ENCODE data around the gene HSD11B1L.
"Not testable (repeated sequence)": the region's sequence is repeated elsewhere in the genome, so short reads cannot be mapped to it uniquely, and the experiment has no call there.

Gene HSD11B1L

GRCh38 chr19:5686647-5687359, 6.0 kb downstream of the HSD11B1L start:
- Mint-ChIP-seq H3K27me3 (no peaks in the 10 kb centered on the region), H3K4me3 (peak overlapping the region; percentile 85 to 87), H3K27ac (peak overlapping the region; percentile 92), H3K9me3 (peaks cover 2 to 4% of the 10 kb centered on the region in 2 donors), H3K36me3 (peaks cover 17 to 18% of the 10 kb centered on the region in 2 donors), H3K4me1 (peaks cover 28 to 34% of the 10 kb centered on the region in 2 donors)
- peak; percentile 75 to 78 for ATAC-seq (replicated peaks)
- DNase-seq: peak; percentile 97

- H3K4me1 Mint-ChIP-seq: peaks cover 28 to 34% of the 10 kb centered on the region in 2 donors
- peaks cover 23 to 26% of the 10 kb centered on the region in 2 donors for H3K36me3 Mint-ChIP-seq
- H3K9me3 Mint-ChIP-seq: peaks cover 2 to 4% of the 10 kb centered on the region in 2 donors
- peak overlapping the region; percentile 92 for H3K27ac Mint-ChIP-seq
- DNase-seq (no peak), ATAC-seq (replicated peaks) (no peak)
- H3K27me3 Mint-ChIP-seq: no peaks in the 10 kb centered on the region
- peak overlapping the region; percentile 67 to 87 for H3K4me3 Mint-ChIP-seq
Measured at GRCh38 chr19:5687360-5688198, 6.8 kb downstream of the HSD11B1L start.

GRCh38 chr19:5688262-5688881, 7.5 kb downstream of the HSD11B1L start:
- not testable (repeated sequence) for DNase-seq; H3K27me3 Mint-ChIP-seq; ATAC-seq (replicated peaks); H3K9me3 Mint-ChIP-seq
- Mint-ChIP-seq H3K4me1 (peaks cover 36 to 42% of the 10 kb centered on the region in 2 donors), H3K36me3 (peaks cover 31 to 34% of the 10 kb centered on the region in 2 donors), H3K27ac (peak overlapping the region; percentile 47), H3K4me3 (peak overlapping the region; percentile 67 to 69)

DNA sequence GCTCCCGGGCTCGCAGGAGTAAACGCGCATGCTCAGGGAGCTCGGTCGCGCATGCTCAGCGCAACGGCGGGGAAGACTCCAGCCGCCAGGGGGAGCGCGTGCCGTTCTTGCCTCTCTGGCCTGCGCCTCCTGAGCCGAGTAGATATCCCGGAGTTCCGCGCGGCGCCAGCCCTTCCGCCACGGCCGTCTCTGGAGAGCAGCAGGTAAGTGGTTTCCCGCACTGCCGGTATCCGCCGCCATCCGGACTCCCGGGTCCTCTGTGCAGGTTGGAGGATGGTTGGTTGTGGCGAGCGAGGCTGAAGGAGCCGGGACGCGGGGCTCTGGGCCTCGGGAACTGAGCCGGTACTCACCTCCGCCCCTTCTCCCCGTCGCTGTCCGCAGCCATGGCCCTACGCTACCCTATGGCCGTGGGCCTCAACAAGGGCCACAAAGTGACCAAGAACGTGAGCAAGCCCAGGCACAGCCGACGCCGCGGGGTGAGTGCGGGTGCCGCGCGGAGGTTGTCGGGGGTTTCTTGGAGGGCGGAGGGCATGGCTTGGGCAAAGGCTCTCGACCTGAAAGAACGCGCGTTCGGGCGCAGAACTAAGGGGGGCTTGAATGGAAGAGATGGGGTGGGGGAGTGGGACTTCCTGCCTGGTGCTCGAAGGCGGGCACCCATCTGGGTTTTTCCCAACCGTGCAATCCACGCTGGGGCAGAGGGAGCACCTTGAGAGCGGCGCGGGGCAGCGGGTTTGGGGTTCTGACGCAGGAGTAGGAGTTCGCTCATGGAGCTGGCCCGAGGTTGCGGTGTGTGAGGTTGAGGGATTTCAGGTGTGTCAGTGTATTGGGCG, 9.5 kb downstream of the HSD11B1L start, which contains the start of gene RPL36:
Gene RPL36 (plus strand): TSS at position 171 of the 830 bp plus-strand sequence. CDS start 213 bp downstream, at position 384.
- Mint-ChIP-seq H3K36me3 (peaks cover 37 to 54% of the 10 kb centered on the region in 2 donors), H3K4me3 (peak within 1 kb of the TSS; percentile 92 to 97), H3K4me1 (peaks cover 39 to 62% of the 10 kb centered on the region in 2 donors), H3K9me3 (peaks cover 2 to 4% of the 10 kb centered on the region in 2 donors), H3K27ac (peak within 1 kb of the TSS; percentile 99), H3K27me3 (no peaks in the 10 kb centered on the region)
- DNase-seq (peak; percentile 99), ATAC-seq (replicated peaks) (peak; percentile 50 to 54)

DNA sequence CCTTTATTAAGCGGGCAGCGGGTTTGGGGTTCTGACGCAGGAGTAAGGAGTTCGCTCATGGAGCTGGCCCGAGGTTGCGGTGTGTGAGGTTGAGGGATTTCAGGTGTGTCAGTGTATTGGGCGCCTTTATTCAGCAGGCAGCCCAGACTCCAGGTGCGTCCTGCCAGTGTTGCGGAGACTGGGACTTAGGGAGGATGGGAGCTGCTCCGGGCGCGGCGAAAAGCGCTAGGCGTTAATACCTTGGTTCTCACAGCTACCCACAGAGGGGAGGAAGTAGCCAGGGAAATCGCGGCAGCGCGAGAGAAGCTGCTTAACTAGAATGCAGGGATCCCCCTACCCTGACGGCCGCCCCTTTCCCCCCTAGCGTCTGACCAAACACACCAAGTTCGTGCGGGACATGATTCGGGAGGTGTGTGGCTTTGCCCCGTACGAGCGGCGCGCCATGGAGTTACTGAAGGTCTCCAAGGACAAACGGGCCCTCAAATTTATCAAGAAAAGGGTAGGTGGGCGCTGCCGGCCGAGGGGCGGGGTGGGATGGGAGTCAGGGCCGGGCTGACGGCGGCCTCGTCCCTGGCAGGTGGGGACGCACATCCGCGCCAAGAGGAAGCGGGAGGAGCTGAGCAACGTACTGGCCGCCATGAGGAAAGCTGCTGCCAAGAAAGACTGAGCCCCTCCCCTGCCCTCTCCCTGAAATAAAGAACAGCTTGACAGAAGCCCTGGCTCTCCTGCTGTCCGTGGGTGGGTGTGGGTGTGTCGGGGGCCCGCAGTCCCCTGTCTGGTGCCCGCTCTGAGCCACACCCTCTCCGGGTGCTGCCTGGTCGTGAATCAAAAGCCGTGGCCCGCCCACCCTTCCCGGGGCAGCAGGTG, 10.4 kb downstream of the HSD11B1L start:
- H3K4me1 Mint-ChIP-seq: peaks cover 42 to 64% of the 10 kb centered on the region in 2 donors
- peaks cover 40 to 60% of the 10 kb centered on the region in 2 donors for H3K36me3 Mint-ChIP-seq
- ATAC-seq (replicated peaks) (no peak), DNase-seq (no peak)
- H3K27me3 Mint-ChIP-seq: no peaks in the 10 kb centered on the region
- H3K9me3 Mint-ChIP-seq: peaks cover 2 to 4% of the 10 kb centered on the region in 2 donors
- H3K27ac Mint-ChIP-seq: peak overlapping the region; percentile 99
- peak overlapping the region; percentile 92 to 97 for H3K4me3 Mint-ChIP-seq

- ATAC-seq (replicated peaks) (no peak), DNase-seq (no peak)
- H3K36me3 Mint-ChIP-seq: peaks cover 44 to 62% of the 10 kb centered on the region in 2 donors
- H3K4me3 Mint-ChIP-seq: peak overlapping the region; percentile 92 to 97
- peaks cover 2 to 4% of the 10 kb centered on the region in 2 donors for H3K9me3 Mint-ChIP-seq
- peaks cover 39 to 68% of the 10 kb centered on the region in 2 donors for H3K4me1 Mint-ChIP-seq
- peak overlapping the region; percentile 99 for H3K27ac Mint-ChIP-seq
- no peaks in the 10 kb centered on the region for H3K27me3 Mint-ChIP-seq
Measured at GRCh38 chr19:5691822-5692722, 11.2 kb downstream of the HSD11B1L start.

DNA sequence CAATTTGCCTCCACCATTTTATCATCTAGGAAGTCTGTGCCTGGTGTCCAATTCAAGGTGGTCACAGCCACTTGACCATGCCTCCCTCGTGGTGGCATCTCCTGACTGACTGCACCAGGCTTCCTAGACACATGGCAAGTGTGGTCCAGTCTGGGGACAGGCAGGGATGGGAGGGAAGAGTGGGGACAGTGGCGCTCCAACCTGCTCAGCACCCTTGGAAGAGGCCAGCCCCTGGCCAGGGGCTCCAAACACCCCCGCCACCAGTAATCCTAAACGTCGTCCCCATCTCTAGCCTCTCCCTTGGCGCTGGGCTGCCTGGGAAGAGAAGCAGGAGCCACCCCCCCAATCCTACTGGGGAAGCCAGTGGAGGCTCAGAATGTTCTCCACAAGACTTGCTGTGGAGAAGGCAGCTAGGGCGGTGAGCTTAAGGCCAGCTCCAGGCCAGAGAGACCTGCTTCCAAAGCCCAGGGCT, 11.9 kb downstream of the HSD11B1L start:
- Mint-ChIP-seq H3K27me3 (no peaks in the 10 kb centered on the region), H3K36me3 (peaks cover 49 to 65% of the 10 kb centered on the region in 2 donors), H3K4me3 (peak overlapping the region; percentile 92 to 97), H3K9me3 (peaks cover 2 to 4% of the 10 kb centered on the region in 2 donors), H3K27ac (peak overlapping the region; percentile 99), H3K4me1 (peaks cover 39 to 74% of the 10 kb centered on the region in 2 donors)
- DNase-seq: no peak
- no peak for ATAC-seq (replicated peaks)

DNA sequence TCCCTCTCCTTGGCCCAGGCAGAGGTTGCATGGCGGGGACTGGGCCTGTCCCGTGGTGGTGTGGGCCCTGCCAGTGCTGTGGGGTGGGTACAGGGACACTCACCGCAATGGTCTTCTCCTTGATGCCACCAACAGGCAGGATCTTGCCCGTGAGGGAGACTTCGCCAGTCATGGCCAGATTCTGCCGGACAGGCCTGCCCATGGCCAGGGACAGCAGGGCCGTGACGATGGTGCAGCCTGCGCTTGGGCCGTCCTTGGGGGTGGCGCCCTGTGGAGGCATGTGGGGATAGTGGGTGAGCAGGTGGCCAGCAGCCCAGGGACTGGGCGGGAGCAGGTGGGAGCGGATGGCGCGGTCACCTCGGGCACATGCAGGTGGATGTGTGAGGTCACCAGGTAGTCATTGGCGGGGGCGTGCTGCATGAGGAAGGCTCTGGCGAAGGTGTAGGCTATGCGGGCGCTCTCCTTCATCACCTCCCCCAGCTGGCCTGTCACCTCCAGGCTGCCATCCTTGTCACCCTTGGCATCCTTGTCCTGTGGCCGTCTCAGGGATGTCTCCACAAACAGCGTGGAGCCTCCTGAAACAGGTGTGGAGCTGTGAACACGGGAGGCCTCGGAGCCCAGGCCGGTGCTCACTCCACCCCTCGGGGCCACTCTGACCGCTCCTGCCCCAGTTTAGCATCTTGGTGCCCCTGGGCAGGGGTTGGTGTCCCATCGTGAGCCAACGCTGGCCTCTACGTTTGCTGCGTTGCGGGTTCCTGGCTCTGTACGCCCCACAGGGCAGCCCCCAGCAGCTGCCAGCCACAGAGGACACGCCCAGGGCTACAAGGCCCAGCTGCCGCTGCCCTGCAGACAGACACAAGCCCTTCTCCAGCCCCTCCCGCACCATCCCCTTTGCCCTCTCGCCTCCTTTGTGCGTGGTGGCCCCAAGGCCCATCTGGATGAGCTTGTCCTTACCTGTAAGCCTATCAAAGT, 12.7 kb downstream of the HSD11B1L start:
- Mint-ChIP-seq H3K27me3 (no peaks in the 10 kb centered on the region), H3K27ac (peak overlapping the region; percentile 99), H3K36me3 (peaks cover 46 to 65% of the 10 kb centered on the region in 2 donors), H3K4me1 (peaks cover 35 to 69% of the 10 kb centered on the region in 2 donors), H3K4me3 (peak overlapping the region; percentile 52 to 97), H3K9me3 (no peaks in the 10 kb centered on the region)
- ATAC-seq (replicated peaks) (no peak), DNase-seq (no peak)

DNA sequence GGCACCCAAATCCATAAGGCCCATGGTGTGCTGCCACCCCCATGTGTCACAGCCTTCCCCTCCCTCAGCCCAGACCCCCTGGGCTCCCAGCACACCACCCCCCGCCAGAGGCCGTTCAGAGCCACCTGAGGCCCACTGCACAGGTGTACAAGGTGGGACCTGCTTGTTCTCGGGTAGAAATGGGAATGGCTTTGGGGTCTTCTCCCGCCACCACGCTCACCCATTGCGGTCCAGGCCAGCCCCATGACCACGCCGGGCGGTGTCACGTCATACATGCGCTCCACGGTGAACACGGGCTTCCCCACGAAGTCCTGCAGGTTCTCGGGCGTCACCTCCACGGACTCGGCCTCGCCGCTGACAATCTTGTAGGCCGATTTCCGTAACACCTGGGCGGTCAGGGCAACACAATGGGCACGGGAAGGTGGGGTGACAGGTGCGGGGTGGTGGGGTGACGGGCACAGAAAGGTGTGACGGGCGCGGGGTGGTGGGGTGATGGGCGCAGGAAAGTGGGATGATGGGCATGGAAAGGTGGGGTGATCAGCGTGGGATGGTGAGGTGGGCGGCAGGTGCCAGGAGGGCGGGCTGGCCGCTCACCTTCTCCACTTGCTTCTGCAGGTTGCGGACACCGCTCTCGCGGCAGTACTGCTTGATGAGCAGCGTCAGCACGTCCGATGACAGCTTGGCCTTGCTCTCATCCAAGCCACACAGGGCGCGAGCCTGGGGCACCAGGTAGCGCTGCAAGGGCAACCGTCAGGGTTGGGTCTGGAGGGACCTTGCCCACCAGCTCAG, 13.5 kb downstream of the HSD11B1L start:
- ATAC-seq (replicated peaks) (no peak), DNase-seq (no peak)
- peak overlapping the region; percentile 52 to 53 for H3K4me3 Mint-ChIP-seq
- no peaks in the 10 kb centered on the region for H3K9me3 Mint-ChIP-seq
- H3K27ac Mint-ChIP-seq: peak overlapping the region; percentile 99
- H3K27me3 Mint-ChIP-seq: no peaks in the 10 kb centered on the region
- peaks cover 53 to 72% of the 10 kb centered on the region in 2 donors for H3K36me3 Mint-ChIP-seq
- peaks cover 38 to 69% of the 10 kb centered on the region in 2 donors for H3K4me1 Mint-ChIP-seq

GRCh38 chr19:5694956-5695648, 14.3 kb downstream of the HSD11B1L start:
- no peak for DNase-seq
- Mint-ChIP-seq H3K4me3 (peak overlapping the region in 1 of 2 donors; percentile 13), H3K4me1 (peaks cover 35 to 63% of the 10 kb centered on the region in 2 donors), H3K36me3 (peaks cover 51 to 70% of the 10 kb centered on the region in 2 donors), H3K9me3 (no peaks in the 10 kb centered on the region), H3K27me3 (no peaks in the 10 kb centered on the region), H3K27ac (peak overlapping the region; percentile 99)
- ATAC-seq (replicated peaks): no peak

Measured in stimulated activated naive B cell treated with anti-CD40 and anti-IgM and Interleukin-4, amounts not matched to agents 10 μg/mL and 1 μg/mL and 100 μg/mL, for 72 hours (primary cell).